Suprapubic skin (tissue), 4 donors: ENCODE data around the gene APOOL. TPM values are rescaled to one million over a fixed set of nuclear protein-coding genes. Genes with fewer than 3 reads are reported as not detected.
A peak's percentile ranks its signal among the peaks of the same experiment; 100 is the strongest.

Source experiments
- DNase-seq, 2 donors: peaks; one replicate each; pipeline ENCODE4 v3.0.0-alpha.2; 2019; ENCODE audit warnings: low spot score in 2 of 2
- H3K27ac ChIP-seq: fragments of 200-600 bp; sonication (generic); one replicate; pipeline ENCODE4 v1.5.1; 2019
- H3K27me3 ChIP-seq: fragments of 200-600 bp; sonication (generic); one replicate; pipeline ENCODE4 v1.5.1; 2019
- H3K36me3 ChIP-seq: fragments of 200-600 bp; sonication (generic); one replicate; pipeline ENCODE4 v1.5.1; 2019
- H3K4me1 ChIP-seq: fragments of 200-600 bp; sonication (generic); one replicate; pipeline ENCODE4 v1.5.1; 2019
- H3K4me3 ChIP-seq: fragments of 200-600 bp; sonication (generic); one replicate; pipeline ENCODE4 v1.5.1; 2019; ENCODE audit warnings: mild to moderate bottlenecking
- H3K9me3 ChIP-seq: fragments of 200-600 bp; sonication (generic); one replicate; pipeline ENCODE4 v1.5.1; 2019
- EP300 ChIP-seq: sonication (generic); formaldehyde crosslinking; IDR thresholded peaks from one replicate; pipeline ENCODE4 v1.6.1; 2017; ENCODE audit warnings: antibody characterized with exemption
- POLR2A ChIP-seq, 2 donors: fragments of 450-650 bp; IDR thresholded peaks; one replicate each; pipeline ENCODE4 v1.6.1; 2017; ENCODE audit warnings: antibody characterized with exemption in 2 of 2, mild to moderate bottlenecking in 2 of 2, moderate library complexity in 2 of 2
- POLR2AphosphoS5 ChIP-seq, 3 donors: sonication (generic); formaldehyde crosslinking; IDR thresholded peaks; one replicate each; pipeline ENCODE4 v1.6.1; 2017; ENCODE audit warnings: antibody characterized with exemption in 3 of 3
- WGBS: methylation state at CpG from one replicate; pipeline ENCODE4 v1.1.5; 2018; 5-methylcytosine and 5-hydroxymethylcytosine counted together
- total RNA-seq, 4 donors: library from RNA; depleted of rRNA; stranded (reverse); fragments of >200 nt; gene quantifications; one replicate each; pipeline ENCODE4 v1.1.0, GENCODE V29; 2016
- TF ChIP-seq, protein P1 (sequence below), 2 donors: fragments of 200-600 bp in 1 of 2; fragments of 450-650 bp in 1 of 2; sonication (generic) in 1 of 2; IDR thresholded peaks; one replicate each; pipeline ENCODE4 v1.5.1; 2016 to 2019; ENCODE audit warnings: antibody characterized with exemption in 2 of 2, mild to moderate bottlenecking in 1 of 2, moderate library complexity in 1 of 2

APOOL gene
- total RNA-seq, 4 donors from 2014 or later, result 13.0 to 15.2 (median 14.0) TPM

DNA sequence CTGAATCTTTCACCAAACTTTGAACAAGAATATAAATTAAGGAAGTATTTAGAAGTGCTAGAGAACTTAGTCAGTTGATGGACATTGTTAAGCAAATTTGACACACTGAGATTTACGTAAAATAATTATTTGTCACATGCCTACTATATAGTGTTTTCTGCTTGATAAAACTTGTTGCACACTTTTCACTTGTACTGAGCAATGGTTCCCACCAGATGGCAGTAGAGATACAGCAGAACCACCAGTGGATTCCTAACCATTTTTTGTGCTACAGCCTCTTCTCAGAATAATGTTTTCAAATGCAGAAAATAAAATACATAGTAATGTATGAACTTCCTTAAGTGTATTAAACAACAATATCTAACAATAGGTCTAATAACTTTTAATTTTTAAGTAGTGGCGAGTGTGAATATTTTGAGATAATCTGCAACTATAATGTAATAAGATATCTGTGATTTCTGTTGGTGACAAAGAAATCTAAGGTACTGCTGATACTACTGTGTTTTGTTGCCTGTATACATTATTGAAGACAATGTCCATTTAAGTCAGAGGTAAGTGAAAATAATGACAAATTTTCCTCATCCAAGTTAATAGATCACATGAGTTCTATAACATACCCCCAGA is 81.2 kb downstream of the APOOL start:
- no peaks in the 10 kb centered on the region for H3K27me3 ChIP-seq
- H3K36me3 ChIP-seq, result no peaks in the 10 kb centered on the region
- H3K27ac ChIP-seq, result no peak overlapping the region
- H3K9me3 ChIP-seq, result no peaks in the 10 kb centered on the region
- no peaks in the 10 kb centered on the region for H3K4me1 ChIP-seq
- H3K4me3 ChIP-seq, result no peak overlapping the region
- WGBS, result 48% methylated on average over 2 of the region's 2 CpGs
- DNase-seq, result no peak
- TF ChIP-seq EP300, result no peak
- no peak for TF ChIP-seq POLR2A (IDR thresholded peaks at IDR 0.05)
- no peak for TF ChIP-seq POLR2AphosphoS5 (IDR thresholded peaks at IDR 0.05)
- TF ChIP-seq, protein P1, sequence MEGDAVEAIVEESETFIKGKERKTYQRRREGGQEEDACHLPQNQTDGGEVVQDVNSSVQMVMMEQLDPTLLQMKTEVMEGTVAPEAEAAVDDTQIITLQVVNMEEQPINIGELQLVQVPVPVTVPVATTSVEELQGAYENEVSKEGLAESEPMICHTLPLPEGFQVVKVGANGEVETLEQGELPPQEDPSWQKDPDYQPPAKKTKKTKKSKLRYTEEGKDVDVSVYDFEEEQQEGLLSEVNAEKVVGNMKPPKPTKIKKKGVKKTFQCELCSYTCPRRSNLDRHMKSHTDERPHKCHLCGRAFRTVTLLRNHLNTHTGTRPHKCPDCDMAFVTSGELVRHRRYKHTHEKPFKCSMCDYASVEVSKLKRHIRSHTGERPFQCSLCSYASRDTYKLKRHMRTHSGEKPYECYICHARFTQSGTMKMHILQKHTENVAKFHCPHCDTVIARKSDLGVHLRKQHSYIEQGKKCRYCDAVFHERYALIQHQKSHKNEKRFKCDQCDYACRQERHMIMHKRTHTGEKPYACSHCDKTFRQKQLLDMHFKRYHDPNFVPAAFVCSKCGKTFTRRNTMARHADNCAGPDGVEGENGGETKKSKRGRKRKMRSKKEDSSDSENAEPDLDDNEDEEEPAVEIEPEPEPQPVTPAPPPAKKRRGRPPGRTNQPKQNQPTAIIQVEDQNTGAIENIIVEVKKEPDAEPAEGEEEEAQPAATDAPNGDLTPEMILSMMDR (IDR thresholded peaks at IDR 0.05), result peak; percentile 31 to 54

DNA sequence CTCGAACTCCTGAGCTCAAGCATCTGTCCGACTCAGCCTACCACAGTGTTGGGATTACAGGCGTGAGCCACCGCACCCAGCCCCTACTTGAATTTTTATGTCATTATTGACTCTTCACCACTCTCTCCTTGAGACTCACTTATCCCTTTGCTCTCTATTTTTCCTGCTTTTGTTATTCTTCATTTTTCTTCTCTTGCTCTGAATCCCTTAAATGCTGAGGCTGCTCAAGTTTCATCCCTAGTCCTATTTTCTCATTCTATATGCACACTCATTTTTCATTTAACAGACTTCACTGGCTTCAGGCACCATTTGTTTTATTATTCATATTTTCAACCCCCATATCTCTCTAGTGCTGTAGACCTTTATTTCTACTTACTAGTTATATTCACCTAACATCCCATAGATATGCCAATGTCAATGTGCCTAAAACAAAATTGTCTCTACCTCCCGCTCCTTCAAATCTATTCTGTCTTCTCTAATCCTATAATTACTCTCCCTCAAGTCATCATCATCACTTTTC is 85.7 kb downstream of the APOOL start:
- H3K27ac ChIP-seq, result no peak overlapping the region
- DNase-seq, result no peak
- 83% methylated on average over 5 of the region's 5 CpGs for WGBS
- H3K4me3 ChIP-seq, result no peak overlapping the region
- H3K9me3 ChIP-seq, result no peaks in the 10 kb centered on the region
- H3K4me1 ChIP-seq, result no peaks in the 10 kb centered on the region
- no peaks in the 10 kb centered on the region for H3K27me3 ChIP-seq
- TF ChIP-seq POLR2AphosphoS5 (IDR thresholded peaks at IDR 0.05) (no peak), POLR2A (IDR thresholded peaks at IDR 0.05) (no peak), EP300 (no peak)
- TF ChIP-seq, protein P1 (IDR thresholded peaks at IDR 0.05), result no peak
- H3K36me3 ChIP-seq, result no peaks in the 10 kb centered on the region

DNA sequence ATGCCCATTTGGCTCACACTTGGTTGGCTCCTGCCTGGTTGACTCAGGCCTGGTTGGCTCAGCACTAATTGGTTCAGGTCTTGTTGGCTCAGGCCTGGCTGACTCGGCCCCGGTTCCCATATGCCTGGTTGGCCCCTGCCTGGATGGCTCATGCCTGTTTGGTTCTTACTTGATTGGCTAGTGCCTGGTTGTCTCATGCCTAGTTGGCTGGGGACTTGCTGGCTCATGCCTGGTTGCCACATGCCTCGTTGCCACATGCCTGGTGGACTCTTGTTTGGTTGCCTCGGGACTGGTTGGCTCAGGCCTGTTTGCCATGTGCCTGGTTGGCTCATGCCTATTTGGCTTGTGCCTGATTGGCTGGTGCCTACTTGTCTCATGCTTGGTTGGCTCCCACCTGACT is 103.7 kb downstream of the APOOL start:
- Histone ChIP-seq H3K4me3 (no peak overlapping the region), H3K9me3 (no peaks in the 10 kb centered on the region), H3K4me1 (no peaks in the 10 kb centered on the region), H3K27me3 (no peaks in the 10 kb centered on the region), H3K27ac (no peak overlapping the region), H3K36me3 (no peaks in the 10 kb centered on the region)
- DNase-seq, result peak in 1 of 2 donors; percentile 61
- TF ChIP-seq POLR2AphosphoS5 (IDR thresholded peaks at IDR 0.05) (no peak), POLR2A (IDR thresholded peaks at IDR 0.05) (no peak), EP300 (no peak)
- TF ChIP-seq, protein P1 (IDR thresholded peaks at IDR 0.05), result no peak
- 67% methylated on average over 4 of the region's 4 CpGs for WGBS

DNA sequence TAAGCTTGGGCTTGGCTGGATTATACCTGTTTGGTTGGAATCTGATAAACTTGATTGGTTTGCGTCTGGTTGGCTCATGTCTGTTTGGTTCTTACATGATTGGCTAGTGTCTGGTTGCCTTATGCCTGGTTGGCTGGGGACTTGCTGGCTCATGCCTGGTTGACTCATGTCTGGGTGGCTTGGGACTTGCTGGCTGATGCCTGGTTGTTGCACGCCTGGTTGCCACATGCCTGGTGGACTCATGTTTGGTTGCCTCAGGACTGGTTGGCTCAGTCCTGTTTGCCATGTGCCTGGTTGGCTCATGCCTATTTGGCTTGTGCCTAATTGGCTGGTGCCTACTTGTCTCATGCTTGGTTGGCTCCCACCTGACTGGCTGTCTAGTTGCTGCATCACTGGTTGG is 104.5 kb downstream of the APOOL start:
- TF ChIP-seq POLR2A (IDR thresholded peaks at IDR 0.05), result no peak
- TF ChIP-seq EP300, result no peak
- DNase-seq, result no peak
- WGBS, result 65% methylated on average over 2 of the region's 2 CpGs

DNA sequence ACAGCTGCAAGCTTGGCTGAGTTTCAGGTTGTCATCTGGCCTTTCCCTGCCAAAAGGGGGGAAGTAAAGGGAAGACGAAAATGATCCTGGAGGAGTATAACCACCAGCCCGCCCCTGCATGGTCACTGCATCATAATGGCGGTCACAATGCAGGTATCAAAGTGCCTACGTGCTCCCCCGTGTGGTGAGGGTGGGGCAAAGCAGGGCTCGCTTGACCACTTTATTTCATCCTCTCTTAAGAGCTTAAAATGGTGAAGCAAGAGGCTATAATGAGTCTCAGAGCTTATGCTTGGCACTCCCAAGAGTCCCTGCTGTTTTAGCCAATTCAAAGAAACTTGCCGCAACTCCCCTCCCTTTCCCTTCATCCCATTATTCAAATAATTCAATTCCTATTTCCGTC is 105.6 kb downstream of the APOOL start:
- 49% methylated on average over 8 of the region's 8 CpGs for WGBS
- no peak overlapping the region for H3K4me3 ChIP-seq
- no peaks in the 10 kb centered on the region for H3K4me1 ChIP-seq
- TF ChIP-seq EP300, result no peak
- TF ChIP-seq POLR2A (IDR thresholded peaks at IDR 0.05), result no peak
- TF ChIP-seq, protein P1 (IDR thresholded peaks at IDR 0.05), result no peak
- TF ChIP-seq POLR2AphosphoS5 (IDR thresholded peaks at IDR 0.05), result no peak
- no peaks in the 10 kb centered on the region for H3K27me3 ChIP-seq
- H3K9me3 ChIP-seq, result no peaks in the 10 kb centered on the region
- no peaks in the 10 kb centered on the region for H3K36me3 ChIP-seq
- no peak overlapping the region for H3K27ac ChIP-seq
- DNase-seq, result no peak

More for the DNA sequence above, 104.5 kb downstream of the APOOL start:
- Histone ChIP-seq H3K27me3 (no peaks in the 10 kb centered on the region), H3K4me1 (no peaks in the 10 kb centered on the region), H3K36me3 (no peaks in the 10 kb centered on the region), H3K27ac (no peak overlapping the region), H3K9me3 (no peaks in the 10 kb centered on the region), H3K4me3 (no peak overlapping the region)
